NCI-H1105 treated with DMSO at 0.1 percent for 48 hours (cell line): ENCODE results near the gene NOCT.
"Not testable (repeated sequence)": the region's sequence is repeated elsewhere in the genome, so short reads cannot be mapped to it uniquely, and the experiment has no call there.

Source experiments
- DNase-seq: peaks from one replicate; lab custom pipeline; 2025; lab: John Stamatoyannopoulos, UW

Gene NOCT

GRCh38 chr4:139011225-139011950, 4.2 kb upstream of the NOCT start:
- DNase-seq, result no peak

GRCh38 chr4:139014371-139015268, 961 bp upstream of the NOCT start:
- DNase-seq, result no peak

GRCh38 chr4:139015948-139016471, 429 bp downstream of the NOCT start:
- DNase-seq, result peak; percentile 56

GRCh38 chr4:139017861-139018260, 2.3 kb downstream of the NOCT start:
- no peak for DNase-seq

GRCh38 chr4:139018501-139018900, 2.9 kb downstream of the NOCT start:
- DNase-seq, result no peak

GRCh38 chr4:139018971-139019758, 3.6 kb downstream of the NOCT start:
- DNase-seq, result no peak

- DNase-seq, result no peak
Measured at GRCh38 chr4:139020384-139020783, 4.8 kb downstream of the NOCT start.

- DNase-seq, result not testable (repeated sequence)
Measured at GRCh38 chr4:139021071-139021470, 5.5 kb downstream of the NOCT start.

GRCh38 chr4:139022835-139023234, 7.3 kb downstream of the NOCT start:
- no peak for DNase-seq

- DNase-seq, result no peak
Measured at GRCh38 chr4:139024686-139025085, 9.1 kb downstream of the NOCT start.

- no peak for DNase-seq
Measured at GRCh38 chr4:139025841-139026240, 10.3 kb downstream of the NOCT start.

GRCh38 chr4:139027776-139028175, 12.2 kb downstream of the NOCT start:
- no peak for DNase-seq

GRCh38 chr4:139028191-139028661, 12.6 kb downstream of the NOCT start:
- no peak for DNase-seq

GRCh38 chr4:139029866-139030363, 14.3 kb downstream of the NOCT start:
- DNase-seq, result not testable (repeated sequence)

- peak; percentile 37 for DNase-seq
Measured at GRCh38 chr4:139030614-139031235, 15.1 kb downstream of the NOCT start.

- DNase-seq, result no peak
Measured at GRCh38 chr4:139035650-139036049, 20.1 kb downstream of the NOCT start.

- DNase-seq, result no peak
Measured at GRCh38 chr4:139036885-139037284, 21.3 kb downstream of the NOCT start.

GRCh38 chr4:139038874-139039443, 23.4 kb downstream of the NOCT start:
- no peak for DNase-seq

- no peak for DNase-seq
Measured at GRCh38 chr4:139042981-139043460, 27.4 kb downstream of the NOCT start.

GRCh38 chr4:139044291-139044690, 28.7 kb downstream of the NOCT start:
- no peak for DNase-seq

- no peak for DNase-seq
Measured at GRCh38 chr4:139048026-139048425, 32.4 kb downstream of the NOCT start.
